ENCODE measurements around the gene SH3TC2. TPM values are rescaled to one million over a fixed set of nuclear protein-coding genes. Genes with fewer than 3 reads are reported as not detected.

Gene SH3TC2
- total and polyA plus RNA-seq, 2 of the 4 experiments (the other 2 are of a cell fraction) = 3.4 to 7.9 TPM

DNA sequence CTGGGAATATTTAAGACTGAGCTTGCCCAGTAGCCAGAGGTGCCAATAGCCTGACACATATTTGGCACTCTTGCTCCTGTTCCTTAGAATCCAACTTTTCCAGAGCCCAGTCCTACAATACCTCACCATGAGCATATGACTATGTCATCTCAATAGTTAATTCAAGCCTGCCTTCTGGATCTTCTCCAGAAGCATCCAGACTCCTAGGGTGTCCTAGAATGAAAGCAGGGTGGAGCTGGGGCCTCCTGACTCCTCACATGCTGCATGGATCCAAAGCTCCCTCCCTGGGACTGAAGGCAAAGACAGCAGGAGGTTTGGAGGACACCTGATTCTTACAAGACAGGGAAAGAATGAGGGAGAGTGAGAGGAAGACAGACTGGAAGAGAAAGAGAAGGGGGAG is 37.9 kb downstream of the SH3TC2 start:
- Histone ChIP-seq H3K9me1 (ENCODE audit: insufficient read depth, low read length) (peaks cover 12% of the 10 kb centered on the region; the same call in 1 of the 2 replicates), H4K91ac (ENCODE audit: insufficient read depth, low read depth, low read length) (no peak overlapping the region), H3K27me3 (ENCODE audit: control insufficient read depth, insufficient read depth, low read length) (no peaks in the 10 kb centered on the region), H2AK9ac (replicated peaks; ENCODE audit: low read depth, low read length, poor library complexity) (no peak overlapping the region), H4K8ac (ENCODE audit: low read depth in 2 of 2, low read length in 2 of 2) (no peak overlapping the region), H3K56ac (ENCODE audit: extremely low read depth, insufficient read depth, low read length) (no peak overlapping the region), H3K36me3 (ENCODE audit: control insufficient read depth, insufficient read depth, low read length) (no peaks in the 10 kb centered on the region; the same call in 1 of the 2 replicates), H3K9ac (ENCODE audit: low read depth, low read length) (no peak overlapping the region), H3K23ac (ENCODE audit: low read depth, low read length) (no peak overlapping the region), H2BK5ac (ENCODE audit: low read depth, low read length, poor library complexity, severe bottlenecking) (no peak overlapping the region), H2AFZ (replicated peaks; ENCODE audit: low read length, poor library complexity) (no peak overlapping the region), H3K4me2 (ENCODE audit: low read depth, low read length) (no peak overlapping the region), H4K5ac (ENCODE audit: low read depth, low read length) (no peak overlapping the region), H2BK15ac (ENCODE audit: low read depth, low read length) (no peak overlapping the region; the same call in 2 of the 3 replicates), H2BK120ac (ENCODE audit: low read depth, low read length) (no peak overlapping the region), H3K18ac (ENCODE audit: low read depth, low read length) (no peak overlapping the region), H3K4me3 (ENCODE audit: insufficient read depth, low read depth, low read length) (no peak overlapping the region), H3K14ac (replicated peaks; ENCODE audit: low read depth, low read length) (0 out of 2 replicates have a peak overlapping the region, but pooled peaks have one; percentile 8), H2AK5ac (ENCODE audit: low read depth, low read length) (0 out of 2 replicates have a peak overlapping the region, but pooled peaks have one; percentile 18), H3K4me1 (ENCODE audit: control insufficient read depth, insufficient read depth, low read length) (peaks cover 5% of the 10 kb centered on the region; the same call in 1 of the 2 replicates), H3K4ac (ENCODE audit: low read depth, low read length) (no peak overlapping the region), H3K9me3 (ENCODE audit: control insufficient read depth, insufficient read depth, low read length) (no peaks in the 10 kb centered on the region), H3K27ac (ENCODE audit: insufficient read depth, low read length) (no peak overlapping the region), H2BK20ac (ENCODE audit: low read depth, low read length) (no peak overlapping the region), H3K79me1 (ENCODE audit: low read depth in 1 of 2, low read length in 2 of 2) (no peaks in the 10 kb centered on the region), H4K20me1 (ENCODE audit: insufficient read depth, low read length) (no peaks in the 10 kb centered on the region)
- BruUV-seq (replicated peaks) = no TSS peak
- intact Hi-C loops (cut with micrococcal nuclease) = no loop called here
- CTCF ChIA-PET = interaction anchor here (1.8 kb wide), 1 partner anchor 294 kb away, joined by 4 read pairs; no protein-coding TSS in a partner anchor
- dilution Hi-C loops (cut with HindIII; ENCODE audit: low sequenced_read_pairs, unreplicated experiment) = no loop called here
- in situ Hi-C loops (cut with MboI; ENCODE audit: low sequenced_read_pairs) = loop anchor here (25.0 kb wide), 1 partner anchor 838 kb away; no protein-coding TSS in a partner anchor
- no peak for DNase-seq
- no peak for ATAC-seq (ENCODE audit: low read depth)
- POLR2A ChIA-PET (ENCODE audit: unreplicated experiment) = no interaction called here
- no peak for TF ChIP-seq BHLHE40 (IDR thresholded peaks at IDR 0.05; ENCODE audit: low read depth, low read length)
- TF ChIP-seq CEBPB (IDR thresholded peaks at IDR 0.05; ENCODE audit: low read depth, low read length) = no peak
- TF ChIP-seq, protein P1, sequence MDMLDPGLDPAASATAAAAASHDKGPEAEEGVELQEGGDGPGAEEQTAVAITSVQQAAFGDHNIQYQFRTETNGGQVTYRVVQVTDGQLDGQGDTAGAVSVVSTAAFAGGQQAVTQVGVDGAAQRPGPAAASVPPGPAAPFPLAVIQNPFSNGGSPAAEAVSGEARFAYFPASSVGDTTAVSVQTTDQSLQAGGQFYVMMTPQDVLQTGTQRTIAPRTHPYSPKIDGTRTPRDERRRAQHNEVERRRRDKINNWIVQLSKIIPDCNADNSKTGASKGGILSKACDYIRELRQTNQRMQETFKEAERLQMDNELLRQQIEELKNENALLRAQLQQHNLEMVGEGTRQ (IDR thresholded peaks at IDR 0.05; ENCODE audit: low read depth, low read length) = no peak
- TF ChIP-seq RCOR1 (IDR thresholded peaks at IDR 0.05; ENCODE audit: insufficient replicate concordance, low read length) = no peak
- TF ChIP-seq NFE2L2 (IDR thresholded peaks at IDR 0.05; ENCODE audit: low read depth, low read length) = no peak
- TF ChIP-seq RFX5 (IDR thresholded peaks at IDR 0.05; ENCODE audit: low read depth, low read length) = no peak

Measured in IMR-90 (cell line).